ENCODE results near the gene PAM.
"Not testable (repeated sequence)": the region's sequence is repeated elsewhere in the genome, so short reads cannot be mapped to it uniquely, and the experiment has no call there.

Gene PAM

GRCh38 chr5:102955488-102955887 is 200.4 kb downstream of the PAM start:
- DNase-seq: no peak

- no peak for DNase-seq
Measured at GRCh38 chr5:102956599-102956998, 201.5 kb downstream of the PAM start.

DNA sequence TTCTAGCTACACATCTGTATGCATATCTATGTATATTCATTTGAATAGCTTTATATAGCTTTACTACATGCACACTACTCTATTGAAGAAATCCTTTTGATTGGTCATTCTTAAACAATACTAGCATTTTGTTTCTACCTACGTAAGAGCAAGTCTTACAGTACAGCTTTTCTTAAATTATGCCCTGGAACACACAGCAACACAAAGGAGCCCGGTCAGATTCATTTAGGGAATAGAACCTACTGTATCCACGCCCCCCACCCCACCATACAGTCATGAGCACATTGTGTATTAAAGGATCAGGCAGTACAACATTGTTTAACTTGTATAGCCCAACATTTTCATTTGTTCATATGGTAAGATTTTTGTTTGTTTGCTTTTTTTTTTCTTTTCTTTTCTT is 202.0 kb downstream of the PAM start:
- DNase-seq: no peak

DNA sequence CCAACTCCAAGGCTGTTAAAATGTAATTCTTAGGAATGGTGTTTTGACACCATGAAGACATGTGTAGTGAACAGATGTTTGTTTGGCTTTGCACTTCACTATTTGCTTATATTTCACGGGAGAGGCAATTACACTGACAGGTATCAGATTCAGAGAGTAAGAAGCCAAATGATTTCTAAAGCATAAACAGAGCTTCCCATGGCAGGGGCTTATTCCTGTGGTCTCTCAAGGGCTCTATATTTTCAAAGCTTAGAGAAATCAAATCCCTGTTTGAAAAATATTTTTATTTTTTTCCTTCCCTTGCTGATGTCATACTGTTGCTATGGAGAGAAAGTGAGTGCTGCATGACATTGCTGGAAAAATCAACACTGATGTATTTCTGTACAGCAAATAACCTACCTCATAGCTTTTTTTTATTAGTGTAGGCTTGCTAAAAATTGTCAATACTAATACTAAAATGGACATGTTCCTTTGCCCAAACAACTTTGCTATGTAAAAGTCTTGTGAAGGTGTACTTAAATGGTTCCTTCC is 203.4 kb downstream of the PAM start:
- DNase-seq: no peak

DNA sequence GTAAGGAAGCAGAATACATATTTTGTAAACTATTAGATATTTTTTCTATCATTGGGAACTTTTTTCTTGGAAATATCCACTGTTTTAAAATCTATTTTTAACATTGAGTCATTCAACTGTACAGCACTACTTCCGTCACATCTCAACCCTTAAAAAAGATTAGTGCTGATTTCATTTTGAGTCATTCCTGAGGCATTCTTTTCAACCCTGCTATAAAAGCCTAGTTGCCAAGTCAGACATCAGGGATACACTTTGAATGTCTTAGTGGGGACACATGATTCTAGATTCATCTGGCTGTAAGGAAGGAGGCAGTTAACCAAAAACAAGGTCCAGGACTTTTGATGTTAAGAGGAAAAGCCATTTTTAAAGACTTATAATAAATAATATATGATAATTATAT is 203.9 kb downstream of the PAM start:
- no peak for DNase-seq

- no peak for DNase-seq
Measured at GRCh38 chr5:102961671-102962070, 206.6 kb downstream of the PAM start.

DNA sequence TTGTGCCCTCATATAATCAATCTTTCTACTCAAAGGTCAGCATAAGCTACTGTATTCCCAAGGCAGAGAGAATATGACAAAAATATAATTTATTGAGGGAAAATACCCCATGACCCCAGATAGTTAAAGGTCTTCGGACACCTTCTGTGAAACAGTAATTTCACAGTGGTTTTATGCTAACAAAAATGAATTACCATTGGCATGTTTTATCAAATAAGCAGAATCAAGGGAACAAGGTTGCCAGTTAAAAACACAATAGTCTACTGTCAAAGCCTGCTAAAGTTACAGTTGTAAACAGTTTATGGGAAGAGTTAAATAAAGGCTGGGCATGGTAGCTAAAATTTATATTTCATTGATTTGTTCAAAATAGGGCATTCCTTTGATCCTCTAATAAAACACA is 210.5 kb downstream of the PAM start:
- DNase-seq: no peak

DNA sequence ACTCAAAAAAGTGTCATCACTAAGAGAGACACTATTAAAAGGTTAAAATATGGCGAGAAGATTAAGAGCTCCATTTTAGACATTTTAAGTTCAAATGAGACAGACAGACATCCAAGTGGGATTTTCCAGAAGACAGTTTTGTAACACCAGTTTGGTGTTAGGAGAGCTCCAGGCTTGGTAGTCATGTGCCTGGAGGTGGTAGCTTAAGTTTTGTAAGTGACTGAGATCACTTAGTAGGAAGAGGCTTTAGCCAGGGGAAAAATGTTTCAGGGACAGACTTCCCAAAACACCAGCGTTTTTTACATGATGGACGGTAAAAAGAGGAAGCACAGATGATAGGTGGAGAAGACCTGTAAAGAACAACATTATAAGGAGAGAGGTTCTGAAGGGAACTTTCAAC is 214.5 kb downstream of the PAM start:
- DNase-seq: no peak

- no peak for DNase-seq
Measured at GRCh38 chr5:102971676-102972293, 216.7 kb downstream of the PAM start.

DNA sequence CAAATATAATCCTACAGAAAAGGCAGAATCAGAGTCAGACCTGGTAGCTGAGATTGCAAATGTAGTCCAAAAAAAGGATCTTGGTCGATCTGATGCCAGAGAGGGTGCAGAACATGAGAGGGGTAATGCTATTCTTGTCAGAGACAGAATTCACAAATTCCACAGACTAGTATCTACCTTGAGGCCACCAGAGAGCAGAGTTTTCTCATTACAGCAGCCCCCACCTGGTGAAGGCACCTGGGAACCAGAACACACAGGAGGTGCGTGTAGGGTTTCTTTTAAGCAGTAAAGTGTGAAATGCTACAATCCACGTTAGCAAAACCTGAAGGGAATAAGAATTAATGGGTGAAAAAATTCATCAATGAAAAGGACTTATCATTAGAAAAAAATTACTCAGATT is 219.1 kb downstream of the PAM start:
- no peak for DNase-seq

DNA sequence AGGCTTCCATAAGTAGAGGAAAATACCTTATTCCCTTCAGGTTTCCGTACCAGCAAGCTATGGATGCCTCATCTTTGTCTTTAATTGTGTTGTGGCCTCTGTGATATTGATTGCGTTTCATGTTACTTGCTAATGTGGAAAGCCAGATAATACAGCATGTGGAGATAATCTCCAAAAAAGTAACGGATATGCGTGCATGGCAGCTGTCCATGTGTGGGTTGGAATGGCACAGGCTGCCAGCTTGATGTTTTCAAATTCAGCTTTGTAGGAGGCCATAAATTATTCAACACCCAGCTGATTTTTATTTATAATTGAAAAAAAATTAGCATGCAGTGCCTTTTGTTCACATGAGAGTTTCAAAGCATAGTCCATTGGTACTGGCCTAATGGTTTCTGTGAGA is 219.9 kb downstream of the PAM start:
- DNase-seq: no peak

DNA sequence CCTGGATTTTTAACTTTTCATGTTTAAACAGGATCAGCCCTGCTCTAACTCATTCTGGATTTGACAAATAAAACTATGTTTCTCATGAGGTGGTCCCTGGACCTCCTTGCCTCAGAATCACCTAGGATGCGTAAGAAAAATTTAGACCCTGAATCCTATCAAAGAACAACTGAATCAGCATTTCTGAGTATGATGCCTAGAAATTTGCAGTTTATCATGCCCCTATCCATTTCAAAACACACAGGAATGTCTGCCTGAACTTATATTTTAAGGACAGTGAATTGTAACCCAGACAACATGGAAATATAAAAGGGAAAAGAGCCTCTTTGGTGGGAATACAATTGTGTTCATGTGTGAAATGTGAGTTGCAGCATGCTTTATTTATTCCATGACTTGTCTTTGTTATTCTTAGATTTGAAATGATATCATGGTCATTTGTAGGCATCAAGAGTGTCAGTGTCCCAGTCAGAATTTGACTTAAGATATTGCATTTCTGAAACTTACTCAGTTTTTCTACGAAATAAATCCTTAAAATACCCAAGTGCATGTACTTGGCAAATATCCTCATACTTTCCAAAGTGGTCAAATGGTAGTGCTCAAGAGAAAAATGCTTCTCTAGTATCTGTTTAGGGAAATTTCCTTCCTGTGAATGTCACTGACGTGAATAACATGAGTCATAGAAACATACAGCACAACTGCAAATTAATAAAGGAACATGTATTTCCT is 220.5 kb downstream of the PAM start:
- no peak for DNase-seq

GRCh38 chr5:102981957-102982635 is 227.0 kb downstream of the PAM start:
- no peak for DNase-seq

- DNase-seq: no peak
Measured at GRCh38 chr5:102986074-102986473, 231.0 kb downstream of the PAM start.

DNA sequence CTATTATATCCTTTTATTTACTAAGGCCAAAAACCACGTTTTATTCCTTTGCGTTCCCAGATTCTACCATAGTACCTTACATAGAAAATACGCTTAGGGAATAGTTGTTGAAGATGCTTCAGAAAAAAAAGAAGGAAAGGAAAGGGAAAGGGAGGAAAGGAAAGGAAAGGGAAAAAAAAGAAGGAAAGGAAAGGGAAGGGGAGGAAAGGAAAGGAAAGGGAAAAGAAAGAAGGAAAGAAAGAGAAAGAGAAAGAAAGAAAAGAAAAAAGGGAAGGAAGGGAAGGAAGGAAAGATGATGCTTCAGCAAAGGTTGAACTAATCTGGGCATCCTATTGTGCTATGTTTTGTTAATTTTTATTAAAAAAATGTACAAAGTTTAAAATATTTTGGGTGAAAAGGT is 233.4 kb downstream of the PAM start:
- DNase-seq: no peak

- DNase-seq: no peak
Measured at GRCh38 chr5:102991802-102992201, 236.7 kb downstream of the PAM start.

DNA sequence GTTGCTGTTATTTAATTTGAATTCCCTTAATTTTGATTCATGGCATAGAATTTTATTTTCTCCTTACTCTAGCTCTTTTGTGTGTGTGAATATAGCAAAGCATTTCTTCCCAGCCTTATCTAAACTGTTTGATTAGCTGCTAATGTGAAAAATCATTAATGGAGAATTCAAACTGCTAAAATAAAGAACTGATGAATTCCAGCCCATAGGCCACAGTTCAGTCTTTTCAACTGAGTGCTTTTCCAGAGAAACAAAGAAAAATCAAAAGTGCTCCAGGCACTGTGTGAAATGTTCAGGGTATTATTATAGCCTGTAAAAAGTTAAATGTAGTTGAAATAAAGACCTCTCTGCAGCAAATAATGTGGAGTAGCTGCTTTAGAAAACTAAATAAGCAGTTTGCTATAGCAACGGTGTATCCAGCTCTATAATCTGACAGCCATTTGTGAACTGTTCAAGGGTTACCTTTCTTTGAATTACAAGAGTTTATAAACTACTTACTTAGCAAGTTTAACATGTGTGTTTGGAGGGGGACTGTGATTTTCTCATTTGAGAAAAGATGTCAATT is 241.0 kb downstream of the PAM start:
- DNase-seq: no peak

GRCh38 chr5:102998224-102998623 is 243.1 kb downstream of the PAM start:
- no peak for DNase-seq

DNA sequence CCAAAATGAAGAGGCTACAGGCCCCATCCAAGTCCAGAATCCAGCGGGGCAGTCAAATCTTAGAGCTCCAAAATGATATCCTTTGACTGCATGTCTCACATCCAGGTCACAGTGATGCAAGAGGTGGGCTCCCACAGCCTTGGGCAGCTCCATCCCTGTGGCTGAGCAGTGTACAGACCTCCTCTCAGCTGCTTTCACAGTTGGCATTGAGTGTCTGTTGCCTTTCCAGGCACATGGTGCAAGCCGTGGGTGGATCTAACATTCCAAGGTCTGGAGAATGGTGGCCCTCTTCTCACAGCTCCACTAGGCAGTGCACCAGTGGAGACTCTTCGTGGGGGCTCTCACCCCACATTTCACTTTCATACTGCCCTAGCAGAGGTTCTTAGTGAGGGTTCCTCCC is 244.1 kb downstream of the PAM start:
- DNase-seq: no peak

GRCh38 chr5:102999621-103000020 is 244.5 kb downstream of the PAM start:
- not testable (repeated sequence) for DNase-seq

DNA sequence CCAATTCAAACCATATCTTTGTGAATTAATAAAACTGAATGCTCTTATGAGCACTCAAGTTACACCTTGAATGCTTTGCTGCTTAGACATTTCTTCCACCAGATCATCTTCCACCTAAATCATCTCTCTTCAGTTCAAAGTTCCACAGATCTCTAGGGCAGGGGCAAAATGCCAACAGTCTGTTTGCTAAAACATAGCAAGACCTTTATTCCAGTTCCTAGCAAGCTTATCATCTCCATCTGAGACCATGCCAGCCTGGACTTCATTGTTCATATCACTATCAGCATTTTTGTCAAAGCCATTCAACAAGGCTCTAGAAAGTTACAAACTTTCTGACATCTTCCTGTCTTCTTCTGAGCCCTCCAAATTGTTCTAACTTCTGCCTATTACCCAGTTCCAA is 245.0 kb downstream of the PAM start:
- DNase-seq: no peak

- no peak for DNase-seq
Measured at GRCh38 chr5:103003872-103004271, 248.8 kb downstream of the PAM start.

- no peak for DNase-seq
Measured at GRCh38 chr5:103005276-103005675, 250.2 kb downstream of the PAM start.

- no peak for DNase-seq
Measured at GRCh38 chr5:103006921-103007320, 251.8 kb downstream of the PAM start.

Measured in activated naive CD4-positive, alpha-beta T cell treated with Interleukin-2 at 50 U/mL for 16 hours (primary cell).